A549 (cell line): ENCODE results near the gene TMEM100. TPM values are rescaled to one million over a fixed set of nuclear protein-coding genes. Genes with fewer than 3 reads are reported as not detected.

Experiments
- ATAC-seq, 2 experiments: fragments of 200-7000 bp in 1 of 2; fragments of >200 bp in 1 of 2; cut with Nextera tagmentation in 1 of 2; cut with Tn5 transposase in 1 of 2; 3 replicates each; pipeline versions ENCODE4 v1.8.0 to v1.9.1; 2018 to 2020; ENCODE audit warnings: mild to moderate bottlenecking in 1 of 2, moderate library complexity in 1 of 2
- CTCF ChIA-PET: fragments of 300-600 bp; sonication (Branson Sonifier 250); formaldehyde crosslinking; extraction: SDS; loops from one replicate; lab custom pipeline; 2021; ENCODE audit warnings: antibody characterized with exemption, inconsistent platforms; lab: Yijun Ruan, JAX
- POLR2A ChIA-PET: fragments of 350-600 bp; formaldehyde crosslinking; extraction: SDS; loops from one replicate; lab custom pipeline; 2021; ENCODE audit warnings: antibody characterized with exemption, inconsistent platforms; lab: Yijun Ruan, JAX
- DNase-seq, 2 experiments: peaks; one replicate each; pipeline versions ENCODE4 v3.0.0 to v3.0.0-alpha.2; 2011 to 2016; ENCODE audit warnings: low read depth in 1 of 2, low spot score in 1 of 2
- FAIRE-seq: peaks from 2 replicates; lab custom pipeline; 2011; peaks lifted over from hg19 to GRCh38; lab: Jason Lieb, UNC
- H3K27ac ChIP-seq, 2 experiments: fragments of >200 bp; sonication (Bioruptor Twin); formaldehyde crosslinking; 3 replicates each; pipeline ENCODE4 v1.5.1; 2016 to 2017
- H3K4me1 ChIP-seq: fragments of >200 bp; sonication (Bioruptor Twin); formaldehyde crosslinking; 3 replicates; pipeline ENCODE4 v1.6.1; 2016
- H3K4me2 ChIP-seq: fragments of >200 bp; sonication (Bioruptor Twin); formaldehyde crosslinking; 3 replicates; pipeline ENCODE4 v1.6.1; 2016
- H3K4me3 ChIP-seq: fragments of >200 bp; sonication (Bioruptor Twin); formaldehyde crosslinking; 3 replicates; pipeline ENCODE4 v1.5.1; 2016
- H3K9me3 ChIP-seq: fragments of >200 bp; sonication (Bioruptor Twin); formaldehyde crosslinking; 3 replicates; pipeline ENCODE4 v1.6.1; 2016
- CBX2 ChIP-seq: fragments of 200-600 bp; sonication (generic); IDR thresholded peaks from 2 replicates; pipeline ENCODE4 v1.6.1; 2016; ENCODE audit warnings: low read depth, mild to moderate bottlenecking, borderline replicate concordance
- CBX8 ChIP-seq: fragments of 200-600 bp; sonication (generic); IDR thresholded peaks from 2 replicates; pipeline ENCODE4 v1.6.1; 2016
- FOSB ChIP-seq: fragments of 250-450 bp; sonication (Bioruptor Pico); IDR thresholded peaks from 2 replicates; pipeline ENCODE4 v1.5.0; 2020; ENCODE audit warnings: mild to moderate bottlenecking, moderate library complexity
- JUNB ChIP-seq: fragments of >200 bp; sonication (Bioruptor Twin); formaldehyde crosslinking; IDR thresholded peaks from 2 replicates; pipeline ENCODE4 v1.6.1; 2016
- KDM5A ChIP-seq: fragments of 200-600 bp; sonication (generic); IDR thresholded peaks from 2 replicates; pipeline ENCODE4 v1.6.1; 2016; ENCODE audit warnings: antibody characterized with exemption, mild to moderate bottlenecking
- MAFK ChIP-seq: fragments of 450-650 bp; IDR thresholded peaks from 2 replicates; pipeline ENCODE4 v1.6.1; 2014; ENCODE audit not compliant: partially characterized antibody
- NPAS2 ChIP-seq: fragments of 250-450 bp; sonication (Bioruptor Pico); IDR thresholded peaks from 2 replicates; pipeline ENCODE4 v1.8.0; 2022; ENCODE audit warnings: mild to moderate bottlenecking, moderate library complexity, borderline replicate concordance
- RAD21 ChIP-seq, 2 experiments: fragments of >200 bp in 1 of 2; sonication (Bioruptor Twin) in 1 of 2; formaldehyde crosslinking in 1 of 2; IDR thresholded peaks in 1 of 2; conservative IDR thresholded peaks in 1 of 2; 2 replicates in 1 of 2; 3 replicates in 1 of 2; pipeline ENCODE4 v1.6.1; 2012 to 2018; ENCODE audit warnings: inconsistent platforms in 1 of 2
- SMC3 ChIP-seq: fragments of >200 bp; sonication (Bioruptor Twin); formaldehyde crosslinking; IDR thresholded peaks from 3 replicates; pipeline ENCODE4 v1.6.1; 2018; ENCODE audit warnings: inconsistent platforms
- TP53 ChIP-seq: fragments of 250-450 bp; sonication (Bioruptor Pico); IDR thresholded peaks from 2 replicates; pipeline ENCODE4 v1.5.0; 2021; ENCODE audit warnings: mild to moderate bottlenecking, moderate library complexity
- ZNF302 ChIP-seq: fragments of 250-450 bp; sonication (Bioruptor Pico); IDR thresholded peaks from 2 replicates; pipeline ENCODE4 v1.9.0; 2021; ENCODE audit warnings: inconsistent platforms, mild to moderate bottlenecking, moderate library complexity
- ZSCAN20 ChIP-seq: fragments of 250-450 bp; sonication (Bioruptor Pico); IDR thresholded peaks from 2 replicates; pipeline ENCODE4 v1.8.0; 2022; ENCODE audit warnings: mild to moderate bottlenecking, moderate library complexity
- WGBS: methylation state at CpG from one replicate; pipeline ENCODE4 v1.1.6; 2017; ENCODE audit errors: missing lambda C conversion rate; 5-methylcytosine and 5-hydroxymethylcytosine counted together
- polyA plus RNA-seq, 4 experiments: library from polyadenylated mRNA; depleted of rRNA in 3 of 4; stranded (reverse); fragments of >200 nt; fragmentation: RNase III in 1 of 4; extraction: RNeasy Plus Mini Kit Qiagen cat#74134 plus additional on column Dnase treatment in 1 of 4; gene quantifications; 2 replicates in 3 of 4; 3 replicates in 1 of 4; pipeline ENCODE4 v1.2.3, GENCODE V29; 2011 to 2017
- TF ChIP-seq, protein P1 (sequence below): fragments of 250-450 bp; sonication (Bioruptor Pico); IDR thresholded peaks from 2 replicates; pipeline ENCODE4 v1.5.0; 2021; ENCODE audit warnings: mild to moderate bottlenecking, moderate library complexity, borderline replicate concordance
- TF ChIP-seq, protein P2 (sequence below): fragments of 450-650 bp; IDR thresholded peaks from 2 replicates; pipeline ENCODE4 v1.6.1; 2014; ENCODE audit warnings: antibody characterized with exemption
- TF ChIP-seq, protein P3 (sequence below): fragments of >200 bp; sonication (Bioruptor Twin); formaldehyde crosslinking; IDR thresholded peaks from 3 replicates; pipeline ENCODE4 v1.5.1; 2016
- TF ChIP-seq, protein P4 (sequence below): IDR thresholded peaks from 2 replicates; pipeline ENCODE4 v1.6.1; 2012

TMEM100 gene
- polyA plus RNA-seq, 2 of the 4 experiments (the other 2 are of a cell fraction) = not detected

DNA sequence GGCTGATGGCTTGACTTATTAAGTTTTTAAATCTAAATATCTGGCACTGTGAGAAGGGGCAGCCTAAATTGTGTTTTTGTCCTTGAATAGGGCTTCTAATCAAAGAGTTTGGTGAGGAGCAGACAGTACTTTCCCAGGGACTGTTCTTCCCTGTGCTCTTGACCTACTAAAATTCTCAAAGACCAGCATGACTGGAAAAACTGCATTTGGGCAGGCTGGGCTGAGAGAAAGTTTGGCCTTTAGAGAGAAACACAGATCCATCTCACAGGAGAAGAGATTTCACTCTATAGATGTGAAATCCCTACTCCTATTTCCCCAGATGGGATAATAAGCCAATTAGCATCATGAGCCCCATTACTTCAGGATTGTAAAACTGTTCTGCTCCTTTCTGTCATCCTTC, 35.5 kb upstream of the TMEM100 start (continued):
- TF ChIP-seq, protein P1, sequence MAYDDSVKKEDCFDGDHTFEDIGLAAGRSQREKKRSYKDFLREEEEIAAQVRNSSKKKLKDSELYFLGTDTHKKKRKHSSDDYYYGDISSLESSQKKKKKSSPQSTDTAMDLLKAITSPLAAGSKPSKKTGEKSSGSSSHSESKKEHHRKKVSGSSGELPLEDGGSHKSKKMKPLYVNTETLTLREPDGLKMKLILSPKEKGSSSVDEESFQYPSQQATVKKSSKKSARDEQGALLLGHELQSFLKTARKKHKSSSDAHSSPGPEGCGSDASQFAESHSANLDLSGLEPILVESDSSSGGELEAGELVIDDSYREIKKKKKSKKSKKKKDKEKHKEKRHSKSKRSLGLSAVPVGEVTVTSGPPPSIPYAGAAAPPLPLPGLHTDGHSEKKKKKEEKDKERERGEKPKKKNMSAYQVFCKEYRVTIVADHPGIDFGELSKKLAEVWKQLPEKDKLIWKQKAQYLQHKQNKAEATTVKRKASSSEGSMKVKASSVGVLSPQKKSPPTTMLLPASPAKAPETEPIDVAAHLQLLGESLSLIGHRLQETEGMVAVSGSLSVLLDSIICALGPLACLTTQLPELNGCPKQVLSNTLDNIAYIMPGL (CRISPR knock-in tag) = no peak

DNA sequence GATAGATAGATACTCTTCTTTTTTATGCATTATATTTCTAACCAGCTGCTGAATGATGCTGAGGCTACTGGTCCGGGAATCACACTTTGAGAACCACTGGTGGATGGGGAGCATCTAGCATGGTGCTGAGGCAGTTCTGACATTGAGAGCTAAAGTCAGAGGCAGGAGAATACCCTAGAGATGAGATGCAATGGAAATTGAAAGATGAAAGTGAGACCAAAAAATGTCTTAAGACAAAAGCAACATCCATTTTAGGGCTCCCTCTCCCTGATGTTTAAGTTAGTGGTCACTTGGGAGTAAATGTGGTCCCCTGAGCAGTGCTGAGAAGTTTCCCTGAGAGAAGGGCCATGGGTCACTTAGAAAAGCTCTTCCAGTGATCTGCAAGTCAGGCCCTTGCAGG, 35.0 kb upstream of the TMEM100 start:
- Histone ChIP-seq H3K4me1 (no peaks in the 10 kb centered on the region), H3K4me3 (no peak overlapping the region), H3K9me3 (no peaks in the 10 kb centered on the region), H3K4me2 (no peak overlapping the region), H3K27ac (no peak overlapping the region)
- DNase-seq = no peak
- CTCF ChIA-PET = interaction anchor here (0.7 to 7.0 kb wide), 5 partner anchors 13 to 243 kb away, joined by 3 to 36 read pairs (median 3); no protein-coding TSS in a partner anchor
- TF ChIP-seq SMC3 (no peak), KDM5A (no peak), NPAS2 (CRISPR knock-in tag) (no peak), JUNB (no peak), ZSCAN20 (CRISPR knock-in tag) (no peak), TP53 (no peak)
- TF ChIP-seq, protein P2, sequence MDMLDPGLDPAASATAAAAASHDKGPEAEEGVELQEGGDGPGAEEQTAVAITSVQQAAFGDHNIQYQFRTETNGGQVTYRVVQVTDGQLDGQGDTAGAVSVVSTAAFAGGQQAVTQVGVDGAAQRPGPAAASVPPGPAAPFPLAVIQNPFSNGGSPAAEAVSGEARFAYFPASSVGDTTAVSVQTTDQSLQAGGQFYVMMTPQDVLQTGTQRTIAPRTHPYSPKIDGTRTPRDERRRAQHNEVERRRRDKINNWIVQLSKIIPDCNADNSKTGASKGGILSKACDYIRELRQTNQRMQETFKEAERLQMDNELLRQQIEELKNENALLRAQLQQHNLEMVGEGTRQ = no peak
- TF ChIP-seq, protein P3, sequence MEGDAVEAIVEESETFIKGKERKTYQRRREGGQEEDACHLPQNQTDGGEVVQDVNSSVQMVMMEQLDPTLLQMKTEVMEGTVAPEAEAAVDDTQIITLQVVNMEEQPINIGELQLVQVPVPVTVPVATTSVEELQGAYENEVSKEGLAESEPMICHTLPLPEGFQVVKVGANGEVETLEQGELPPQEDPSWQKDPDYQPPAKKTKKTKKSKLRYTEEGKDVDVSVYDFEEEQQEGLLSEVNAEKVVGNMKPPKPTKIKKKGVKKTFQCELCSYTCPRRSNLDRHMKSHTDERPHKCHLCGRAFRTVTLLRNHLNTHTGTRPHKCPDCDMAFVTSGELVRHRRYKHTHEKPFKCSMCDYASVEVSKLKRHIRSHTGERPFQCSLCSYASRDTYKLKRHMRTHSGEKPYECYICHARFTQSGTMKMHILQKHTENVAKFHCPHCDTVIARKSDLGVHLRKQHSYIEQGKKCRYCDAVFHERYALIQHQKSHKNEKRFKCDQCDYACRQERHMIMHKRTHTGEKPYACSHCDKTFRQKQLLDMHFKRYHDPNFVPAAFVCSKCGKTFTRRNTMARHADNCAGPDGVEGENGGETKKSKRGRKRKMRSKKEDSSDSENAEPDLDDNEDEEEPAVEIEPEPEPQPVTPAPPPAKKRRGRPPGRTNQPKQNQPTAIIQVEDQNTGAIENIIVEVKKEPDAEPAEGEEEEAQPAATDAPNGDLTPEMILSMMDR = no peak
- TF ChIP-seq, protein P4, sequence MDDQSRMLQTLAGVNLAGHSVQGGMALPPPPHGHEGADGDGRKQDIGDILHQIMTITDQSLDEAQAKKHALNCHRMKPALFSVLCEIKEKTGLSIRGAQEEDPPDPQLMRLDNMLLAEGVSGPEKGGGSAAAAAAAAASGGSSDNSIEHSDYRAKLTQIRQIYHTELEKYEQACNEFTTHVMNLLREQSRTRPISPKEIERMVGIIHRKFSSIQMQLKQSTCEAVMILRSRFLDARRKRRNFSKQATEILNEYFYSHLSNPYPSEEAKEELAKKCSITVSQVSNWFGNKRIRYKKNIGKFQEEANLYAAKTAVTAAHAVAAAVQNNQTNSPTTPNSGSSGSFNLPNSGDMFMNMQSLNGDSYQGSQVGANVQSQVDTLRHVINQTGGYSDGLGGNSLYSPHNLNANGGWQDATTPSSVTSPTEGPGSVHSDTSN = no peak
- no peak for FAIRE-seq
- POLR2A ChIA-PET = no interaction called here
- ATAC-seq = no peak
- WGBS = 100% methylated on average over 1 of the region's 1 CpG

DNA sequence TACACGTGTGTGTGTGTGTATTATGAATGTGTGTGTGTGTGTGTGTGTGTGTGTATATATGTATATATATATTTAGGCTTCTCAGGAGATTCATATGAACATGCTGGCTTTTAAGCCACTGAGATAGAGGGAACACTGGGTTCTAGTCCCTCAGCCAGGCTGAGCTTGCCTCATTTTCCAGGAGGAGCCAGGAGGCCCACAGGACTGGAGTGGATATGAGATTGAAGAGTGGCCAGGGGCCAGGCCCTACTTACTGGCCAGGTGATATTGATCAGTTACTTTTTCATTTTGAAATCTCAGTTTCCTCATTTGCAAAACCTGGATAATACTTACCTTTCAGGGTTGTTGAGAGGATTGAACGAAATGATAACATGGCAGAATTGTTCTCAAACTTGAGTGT, 34.0 kb upstream of the TMEM100 start:
- DNase-seq (no peak), ATAC-seq (no peak)
- no peak overlapping the region for H3K4me3 ChIP-seq
- no peak overlapping the region for H3K4me2 ChIP-seq
- peaks cover 6% of the 10 kb centered on the region; the same call in 1 of the 3 replicates for H3K4me1 ChIP-seq
- no peak overlapping the region for H3K27ac ChIP-seq
- TF ChIP-seq ZNF302 (no peak), MAFK (no peak), FOSB (no peak), RAD21 (conservative IDR thresholded peaks at IDR 0.05 in 1 of 2, IDR thresholded peaks at IDR 0.05 in 1 of 2) (no peak), CBX8 (no peak), JUNB (no peak), CBX2 (no peak)
- TF ChIP-seq, protein P4 = no peak
- TF ChIP-seq, all 56 proteins: peak for 0
- FAIRE-seq = no peak
- H3K9me3 ChIP-seq = no peaks in the 10 kb centered on the region
- CTCF ChIA-PET = interaction anchor here (1.0 to 7.0 kb wide), 7 partner anchors 8 to 240 kb away, joined by 3 to 36 read pairs (median 3); no protein-coding TSS in a partner anchor
- POLR2A ChIA-PET = no interaction called here
- WGBS = 89% methylated on average over 2 of the region's 2 CpGs
